Uterus (tissue), 4 donors: ENCODE data around the gene SNX6. TPM values are rescaled to one million over a fixed set of nuclear protein-coding genes. Genes with fewer than 3 reads are reported as not detected.
"Not testable (repeated sequence)": the region's sequence is repeated elsewhere in the genome, so short reads cannot be mapped to it uniquely, and the experiment has no call there.

Experiments used
- DNase-seq, 2 donors: peaks; one replicate each; pipeline ENCODE4 v3.0.0-alpha.2; 2019 to 2020
- H3K27ac ChIP-seq, 2 donors: fragments of 200-600 bp; sonication (generic); 1 replicate in 1 of 2; 2 replicates in 1 of 2; pipeline ENCODE4 v1.5.1; 2016 to 2018
- H3K27me3 ChIP-seq, 2 donors: fragments of 200-600 bp; sonication (generic); one replicate each; pipeline ENCODE4 v1.5.1; 2018 to 2019; ENCODE audit warnings: control low read depth in 1 of 2
- H3K36me3 ChIP-seq, 2 donors: fragments of 200-600 bp; sonication (generic); one replicate each; pipeline ENCODE4 v1.5.1; 2019; ENCODE audit warnings: control low read depth in 1 of 2
- H3K4me1 ChIP-seq, 2 donors: fragments of 200-600 bp; sonication (generic); one replicate each; pipeline ENCODE4 v1.5.1; 2018 to 2019; ENCODE audit warnings: control low read depth in 1 of 2
- H3K4me3 ChIP-seq, 2 donors: fragments of 200-600 bp; sonication (generic); 1 replicate in 1 of 2; 2 replicates in 1 of 2; pipeline ENCODE4 v1.5.1; 2018 to 2019; ENCODE audit warnings: mild to moderate bottlenecking in 1 of 2
- H3K9me3 ChIP-seq, 2 donors: fragments of 200-600 bp; sonication (generic); one replicate each; pipeline ENCODE4 v1.5.1; 2019; ENCODE audit warnings: control low read depth in 1 of 2
- POLR2A ChIP-seq, 2 donors: fragments of 450-650 bp; IDR thresholded peaks; one replicate each; pipeline ENCODE4 v1.6.1; 2016; ENCODE audit warnings: antibody characterized with exemption in 2 of 2, mild to moderate bottlenecking in 1 of 2, moderate library complexity in 1 of 2
- intact Hi-C: fragments of 100-400 bp; cut with DNase I; formaldehyde crosslinking; loops from one replicate; pipeline ENCODE4 v1.15.1; 2023; ENCODE audit warnings: low total_unique reads
- total RNA-seq, 4 donors: library from RNA; depleted of rRNA in 3 of 4; stranded (reverse); fragments of >200 nt in 3 of 4; gene quantifications; one replicate each; pipeline versions ENCODE4 v1.1.0 to v1.2.4, GENCODE V29; 2014 to 2023
- TF ChIP-seq, protein P1 (sequence below), 4 experiments: fragments of 200-600 bp in 2 of 4; fragments of 450-650 bp in 2 of 4; sonication (generic) in 2 of 4; IDR thresholded peaks; one replicate each; pipeline ENCODE4 v1.5.1; 2016 to 2019; ENCODE audit warnings: antibody characterized with exemption in 4 of 4, mild to moderate bottlenecking in 2 of 4, moderate library complexity in 1 of 4
- donor health status: DM: yes; HTN: yes; CAD: no.

SNX6 gene
- total RNA-seq, 4 donors from 2014 or later: 22.8 to 357 (median 73.9) TPM

DNA sequence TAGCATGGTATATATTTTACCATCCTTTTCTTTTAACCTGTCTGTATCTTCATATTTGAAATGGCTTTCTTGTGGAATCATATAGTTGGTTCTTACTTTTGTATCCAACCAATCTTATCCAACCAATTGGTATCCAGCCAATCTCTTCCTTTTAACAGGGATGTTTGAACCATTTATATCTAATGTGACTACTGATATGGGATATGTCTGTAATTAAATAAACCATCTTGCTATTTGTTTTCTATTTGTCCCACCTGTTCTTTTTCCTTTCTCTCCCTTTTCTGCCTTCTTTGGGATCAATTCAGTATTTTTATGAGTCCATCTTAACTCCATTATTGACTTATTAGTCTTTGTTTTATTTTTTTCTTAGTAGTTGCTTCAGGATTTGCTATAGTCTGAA lies 30.8 kb upstream of the SNX6 start:
- H3K36me3 ChIP-seq: no peaks in the 10 kb centered on the region
- H3K27ac ChIP-seq: no peak overlapping the region
- H3K27me3 ChIP-seq: no peaks in the 10 kb centered on the region
- intact Hi-C loops: no loop called here
- no peak for DNase-seq
- TF ChIP-seq, protein P1, sequence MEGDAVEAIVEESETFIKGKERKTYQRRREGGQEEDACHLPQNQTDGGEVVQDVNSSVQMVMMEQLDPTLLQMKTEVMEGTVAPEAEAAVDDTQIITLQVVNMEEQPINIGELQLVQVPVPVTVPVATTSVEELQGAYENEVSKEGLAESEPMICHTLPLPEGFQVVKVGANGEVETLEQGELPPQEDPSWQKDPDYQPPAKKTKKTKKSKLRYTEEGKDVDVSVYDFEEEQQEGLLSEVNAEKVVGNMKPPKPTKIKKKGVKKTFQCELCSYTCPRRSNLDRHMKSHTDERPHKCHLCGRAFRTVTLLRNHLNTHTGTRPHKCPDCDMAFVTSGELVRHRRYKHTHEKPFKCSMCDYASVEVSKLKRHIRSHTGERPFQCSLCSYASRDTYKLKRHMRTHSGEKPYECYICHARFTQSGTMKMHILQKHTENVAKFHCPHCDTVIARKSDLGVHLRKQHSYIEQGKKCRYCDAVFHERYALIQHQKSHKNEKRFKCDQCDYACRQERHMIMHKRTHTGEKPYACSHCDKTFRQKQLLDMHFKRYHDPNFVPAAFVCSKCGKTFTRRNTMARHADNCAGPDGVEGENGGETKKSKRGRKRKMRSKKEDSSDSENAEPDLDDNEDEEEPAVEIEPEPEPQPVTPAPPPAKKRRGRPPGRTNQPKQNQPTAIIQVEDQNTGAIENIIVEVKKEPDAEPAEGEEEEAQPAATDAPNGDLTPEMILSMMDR (IDR thresholded peaks at IDR 0.05): no peak
- TF ChIP-seq POLR2A (IDR thresholded peaks at IDR 0.05): no peak
- no peaks in the 10 kb centered on the region for H3K4me1 ChIP-seq
- no peak overlapping the region for H3K4me3 ChIP-seq
- H3K9me3 ChIP-seq: no peaks in the 10 kb centered on the region

DNA sequence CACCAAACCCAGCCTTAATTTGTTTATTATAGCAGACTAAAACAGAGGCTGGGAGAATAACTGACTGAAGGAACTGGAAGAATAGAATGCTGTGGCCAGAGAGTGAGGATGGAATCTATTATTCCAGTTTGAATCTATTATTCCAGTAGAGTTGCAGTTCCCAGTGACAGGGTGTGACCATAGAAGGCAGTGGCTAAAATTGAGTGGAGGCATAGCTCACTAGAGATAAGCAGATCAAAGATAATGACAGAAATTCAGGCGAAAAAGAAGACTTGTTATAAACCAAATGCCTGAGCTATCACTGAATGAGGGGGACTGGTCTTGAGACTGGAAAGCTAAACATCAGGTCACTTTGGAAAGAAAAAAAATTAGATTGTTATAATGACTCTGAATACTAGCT lies 26.0 kb upstream of the SNX6 start:
- TF ChIP-seq, protein P1 (IDR thresholded peaks at IDR 0.05): no peak
- no peak for TF ChIP-seq POLR2A (IDR thresholded peaks at IDR 0.05)
- no peak for DNase-seq
- Histone ChIP-seq H3K27me3 (no peaks in the 10 kb centered on the region), H3K36me3 (no peaks in the 10 kb centered on the region), H3K4me1 (no peaks in the 10 kb centered on the region), H3K27ac (no peak overlapping the region), H3K9me3 (no peaks in the 10 kb centered on the region), H3K4me3 (no peak overlapping the region)
- intact Hi-C loops: no loop called here

DNA sequence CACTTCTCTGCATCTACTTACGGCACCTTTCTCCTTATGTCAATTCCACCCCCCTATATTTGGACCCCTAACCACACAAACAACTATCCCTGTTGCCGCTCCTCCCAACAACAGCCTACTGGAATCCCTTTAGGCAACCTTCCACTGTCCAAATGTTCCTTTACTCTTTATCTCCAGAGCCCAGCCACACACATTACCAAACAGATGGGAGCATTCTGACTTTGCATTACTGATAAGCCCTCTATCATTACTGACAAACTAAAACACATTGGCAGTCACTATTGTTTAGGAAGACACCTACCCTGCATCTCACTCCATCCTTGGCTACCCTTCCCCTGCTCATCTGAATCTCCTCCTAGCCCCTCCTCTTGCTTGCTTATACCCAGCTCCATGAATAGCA lies 23.1 kb upstream of the SNX6 start:
- H3K4me1 ChIP-seq, H3K27ac ChIP-seq, H3K9me3 ChIP-seq, intact Hi-C loops, H3K27me3 ChIP-seq, H3K4me3 ChIP-seq, DNase-seq, H3K36me3 ChIP-seq: not testable (repeated sequence)

DNA sequence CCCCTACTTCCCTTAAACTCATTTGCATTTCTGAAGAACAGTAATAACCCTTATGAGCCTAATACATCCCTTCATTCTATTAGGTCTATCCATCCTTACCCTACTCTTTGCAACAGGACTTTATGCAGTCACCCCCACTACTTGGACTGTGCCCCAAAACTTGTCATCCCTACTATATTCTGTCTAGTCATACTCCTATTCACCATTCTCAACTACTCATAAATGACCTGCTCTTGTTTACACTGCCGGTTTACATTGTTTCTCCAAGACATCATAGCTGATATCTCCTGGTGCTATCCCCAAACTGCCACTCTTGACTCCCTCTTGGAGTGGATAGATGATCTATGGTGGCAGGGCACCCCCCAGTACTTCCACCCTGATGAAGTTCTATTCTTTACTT lies 22.4 kb upstream of the SNX6 start:
- H3K9me3 ChIP-seq, DNase-seq, H3K27me3 ChIP-seq, H3K36me3 ChIP-seq, H3K4me1 ChIP-seq, intact Hi-C loops, H3K4me3 ChIP-seq, H3K27ac ChIP-seq: not testable (repeated sequence)

DNA sequence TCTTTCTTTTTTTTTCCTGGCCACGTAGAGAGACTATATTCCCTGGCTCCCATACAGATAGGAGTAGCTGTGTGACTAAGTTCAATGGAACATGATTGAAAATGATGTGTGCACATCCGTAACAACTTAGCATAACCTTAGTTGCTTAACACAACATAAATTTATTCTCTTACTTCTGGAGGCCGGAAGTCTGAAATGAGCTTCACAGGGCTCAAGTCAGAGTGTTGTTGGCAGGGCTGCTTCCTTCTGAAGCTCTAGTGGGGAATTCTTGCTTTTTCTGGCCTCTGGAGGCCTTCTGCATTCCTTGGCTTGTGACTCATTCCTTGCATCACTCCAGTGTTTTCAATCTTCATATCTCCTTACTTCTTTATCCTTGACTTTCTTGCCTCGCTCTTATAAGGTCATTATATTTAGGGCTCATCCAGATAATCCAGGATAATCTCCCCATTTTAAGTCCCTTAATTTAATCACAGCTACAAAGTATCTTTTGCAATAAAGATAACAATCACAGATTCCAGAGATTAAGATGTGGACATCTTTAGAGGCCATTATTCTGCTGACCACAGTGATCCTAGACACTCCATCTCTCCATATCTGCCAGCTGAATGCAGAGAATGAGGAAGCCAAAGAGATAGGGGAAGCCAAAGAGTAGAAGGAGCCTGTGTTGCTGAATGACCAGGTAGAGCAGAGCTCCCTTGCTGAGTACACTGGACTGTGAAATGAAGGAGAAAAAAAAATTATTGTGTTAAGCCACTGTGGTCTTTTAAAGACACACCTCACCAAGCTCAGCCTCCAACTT lies 21.0 kb upstream of the SNX6 start:
- H3K27ac ChIP-seq: peak overlapping the region in 1 of 2 donors; percentile 13
- peak in 1 of 2 donors; percentile 32 for DNase-seq
- no peaks in the 10 kb centered on the region for H3K36me3 ChIP-seq
- no peak overlapping the region for H3K4me3 ChIP-seq
- no peaks in the 10 kb centered on the region for H3K27me3 ChIP-seq
- no peaks in the 10 kb centered on the region for H3K9me3 ChIP-seq
- H3K4me1 ChIP-seq: no peaks in the 10 kb centered on the region
- intact Hi-C loops: no loop called here
- TF ChIP-seq POLR2A (IDR thresholded peaks at IDR 0.05): no peak
- TF ChIP-seq, protein P1 (IDR thresholded peaks at IDR 0.05): no peak

DNA sequence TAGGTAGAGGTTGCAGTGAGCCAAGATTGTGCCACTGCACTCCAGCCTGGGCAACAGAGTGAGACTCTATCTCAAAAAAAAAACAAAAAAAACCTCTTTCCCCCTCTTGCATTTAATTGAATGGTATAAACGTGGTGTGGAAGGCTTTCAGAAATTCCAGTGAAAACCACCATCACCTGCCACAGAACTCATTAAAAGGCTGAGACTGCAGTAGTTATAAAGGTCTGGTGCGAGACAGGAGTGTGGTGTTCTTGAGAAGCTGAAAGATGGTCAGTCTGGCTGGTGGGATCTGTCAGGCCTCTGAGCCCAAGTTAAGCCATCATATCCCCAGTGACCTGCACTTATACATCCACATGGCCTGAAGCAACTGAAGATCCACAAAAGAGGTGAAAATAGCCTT lies 20.1 kb upstream of the SNX6 start:
- H3K36me3 ChIP-seq, H3K27ac ChIP-seq, intact Hi-C loops: not testable (repeated sequence)

DNA sequence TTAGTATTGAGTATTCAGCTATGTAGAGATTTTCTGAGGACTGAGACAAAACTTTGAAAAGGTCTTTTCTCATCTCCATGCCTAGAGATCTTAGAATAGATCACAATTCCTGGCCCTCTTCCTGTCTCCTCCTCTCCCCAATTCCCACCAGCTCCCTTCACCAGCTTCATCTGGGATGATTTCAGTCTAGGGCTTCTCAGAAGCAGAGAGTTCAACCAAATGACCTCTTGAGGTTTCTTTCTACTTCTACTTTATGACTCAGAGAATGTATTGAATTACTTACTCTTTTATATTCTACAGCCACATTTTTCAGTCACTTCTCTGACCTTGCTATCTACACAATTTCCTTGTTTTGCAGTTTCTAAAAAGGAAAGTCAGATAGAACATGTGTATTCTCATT lies 19.4 kb upstream of the SNX6 start:
- intact Hi-C loops: no loop called here
- no peak for TF ChIP-seq POLR2A (IDR thresholded peaks at IDR 0.05)
- TF ChIP-seq, protein P1 (IDR thresholded peaks at IDR 0.05): no peak
- Histone ChIP-seq H3K27ac (no peak overlapping the region), H3K27me3 (no peaks in the 10 kb centered on the region), H3K4me1 (no peaks in the 10 kb centered on the region), H3K4me3 (no peak overlapping the region), H3K36me3 (no peaks in the 10 kb centered on the region), H3K9me3 (no peaks in the 10 kb centered on the region)
- no peak for DNase-seq

More for the DNA sequence above, 20.1 kb upstream of the SNX6 start:
- H3K4me1 ChIP-seq, H3K9me3 ChIP-seq, H3K27me3 ChIP-seq, DNase-seq, H3K4me3 ChIP-seq: not testable (repeated sequence)
